Keratinocyte (primary cell): ENCODE data around the gene CFAP69.

ENCODE experiments used
- CTCF ChIP-seq, 3 experiments: IDR thresholded peaks in 1 of 3; conservative IDR thresholded peaks in 1 of 3; optimal IDR thresholded peaks in 1 of 3; 2 replicates in 2 of 3; 3 replicates in 1 of 3; pipeline versions ENCODE3 to v1.5.1; 2011; ENCODE audit warnings: low read length in 3 of 3, mild to moderate bottlenecking in 3 of 3, moderate library complexity in 2 of 3, control low read depth in 1 of 3, inconsistent platforms in 1 of 3; ENCODE audit not compliant: insufficient read depth in 2 of 3; ENCODE audit errors: extremely low read depth in 1 of 3
- EZH2 ChIP-seq: IDR thresholded peaks from one replicate; pipeline ENCODE4 v1.6.1; 2012; ENCODE audit warnings: inconsistent platforms, mild to moderate bottlenecking, low read length, moderate library complexity

- TF ChIP-seq CTCF (optimal IDR thresholded peaks at IDR 0.05 in 1 of 3, IDR thresholded peaks at IDR 0.05 in 1 of 3, conservative IDR thresholded peaks at IDR 0.05 in 1 of 3; ENCODE audit: extremely low read depth in 1 of 3, insufficient read depth in 2 of 3, low read length in 3 of 3) (no peak), EZH2 (no peak)
Measured at GRCh38 chr7:90271753-90272152, 26.8 kb downstream of the CFAP69 start.
